ENCODE measurements around the gene MUC22.
"Not testable (repeated sequence)": the region's sequence is repeated elsewhere in the genome, so short reads cannot be mapped to it uniquely, and the experiment has no call there.

MUC22 gene

DNA sequence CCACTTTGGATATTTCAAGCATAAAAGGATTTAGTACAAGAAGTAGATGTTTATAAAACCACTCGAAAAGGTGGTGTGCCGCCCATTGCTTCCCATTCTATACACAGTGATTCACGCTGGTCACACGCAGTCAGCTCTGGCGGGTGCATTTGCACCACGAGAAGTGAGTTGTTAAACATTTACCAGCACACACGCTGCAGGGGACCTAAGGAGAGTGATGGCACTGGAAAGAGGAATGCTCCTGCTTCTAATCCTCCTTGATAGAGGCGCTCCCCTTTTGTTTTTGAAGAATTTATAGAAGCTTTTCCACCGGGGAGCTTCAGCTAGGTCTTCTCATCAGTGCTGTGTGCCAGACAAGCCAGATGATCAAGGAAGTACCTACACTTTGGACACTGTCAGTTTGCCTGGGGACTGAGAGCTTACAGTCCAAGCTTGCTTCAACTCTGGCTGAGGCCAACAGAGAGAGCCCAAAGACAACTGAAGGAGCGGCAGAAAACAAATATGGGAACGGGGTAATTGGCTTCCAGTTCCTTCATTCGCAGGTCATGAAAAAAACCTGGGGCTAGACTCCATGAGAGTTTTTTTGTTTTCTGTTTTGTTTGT lies 31.2 kb downstream of the MUC22 start:
- DNase-seq = no peak

DNA sequence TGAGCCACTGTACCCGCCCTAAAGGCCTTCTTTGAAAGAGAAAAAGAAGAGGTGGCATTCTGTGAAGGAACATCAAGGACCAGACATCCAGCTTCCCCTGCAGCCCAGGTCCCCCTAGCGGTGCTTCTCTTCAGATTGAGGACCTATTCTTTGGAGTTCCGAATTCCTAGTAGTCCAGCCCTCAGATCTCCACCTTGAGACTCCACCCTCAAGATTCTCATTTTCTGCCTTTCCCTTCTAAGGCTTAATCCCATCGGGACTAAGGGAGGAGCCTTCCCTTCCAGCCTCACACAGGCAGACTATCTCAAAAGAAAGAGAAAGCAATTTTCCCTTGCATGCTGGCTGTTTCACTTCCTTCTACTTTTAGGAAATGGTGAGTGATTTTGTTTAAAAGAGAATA lies 32.5 kb downstream of the MUC22 start:
- peak; percentile 75 for DNase-seq

DNA sequence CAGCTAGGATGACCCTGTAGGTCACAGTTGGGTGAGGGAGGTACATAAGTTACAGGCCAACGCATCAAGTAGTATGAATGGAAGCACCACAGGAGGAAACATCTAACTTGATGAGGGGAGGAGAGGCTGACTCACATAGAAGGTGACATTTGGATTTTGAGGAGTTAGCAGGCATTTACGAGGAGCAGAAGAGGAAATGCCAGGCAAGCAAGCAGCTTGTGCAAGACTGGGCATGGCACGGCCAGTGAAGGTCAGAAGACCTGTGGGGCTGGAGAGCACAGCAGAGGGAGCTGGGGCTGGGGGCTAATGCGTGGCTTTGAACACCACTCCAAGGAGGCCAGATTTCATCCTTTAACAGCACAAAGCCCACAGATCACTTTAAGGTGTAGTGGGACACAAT lies 37.8 kb downstream of the MUC22 start:
- DNase-seq = peak; percentile 19

DNA sequence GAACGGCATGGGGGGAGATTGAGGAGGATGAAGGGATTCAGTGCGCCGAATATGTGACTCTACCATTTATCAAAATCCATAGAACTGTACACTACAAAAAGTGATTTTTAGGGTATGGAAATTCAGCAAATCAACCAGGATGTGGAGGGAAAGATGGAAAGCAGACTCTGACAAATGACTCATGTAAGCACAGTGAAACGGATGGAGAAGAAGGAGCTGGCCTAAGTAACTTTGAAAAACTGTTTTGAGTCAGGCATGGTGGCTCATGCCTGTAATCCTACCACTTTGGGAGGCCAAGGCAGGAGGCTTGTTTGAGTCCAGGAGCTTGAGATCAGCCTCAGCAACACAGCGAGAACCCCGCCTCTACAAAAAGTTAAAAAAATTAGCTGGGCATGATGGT lies 39.2 kb downstream of the MUC22 start:
- DNase-seq = peak; percentile 24

DNA sequence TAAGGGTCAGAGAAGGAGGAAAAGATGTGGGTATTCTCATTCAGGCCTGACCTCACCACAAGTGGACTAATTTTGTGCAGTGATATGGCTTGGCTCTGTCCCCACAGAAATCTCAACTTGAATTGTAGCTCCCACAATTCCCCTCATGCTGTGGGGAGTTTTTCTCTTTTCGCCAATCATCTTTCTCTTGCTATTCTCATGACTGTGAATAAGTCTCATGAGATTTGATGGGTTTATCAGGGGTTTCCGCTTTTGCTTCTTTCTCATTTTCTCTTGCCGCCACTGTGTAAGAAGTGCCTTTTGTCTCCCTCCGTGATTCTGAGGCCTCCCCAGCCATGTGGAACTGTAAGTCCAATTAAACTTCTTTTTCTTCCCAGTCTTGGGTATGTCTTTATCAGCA lies 42.9 kb downstream of the MUC22 start:
- DNase-seq = not testable (repeated sequence)

DNA sequence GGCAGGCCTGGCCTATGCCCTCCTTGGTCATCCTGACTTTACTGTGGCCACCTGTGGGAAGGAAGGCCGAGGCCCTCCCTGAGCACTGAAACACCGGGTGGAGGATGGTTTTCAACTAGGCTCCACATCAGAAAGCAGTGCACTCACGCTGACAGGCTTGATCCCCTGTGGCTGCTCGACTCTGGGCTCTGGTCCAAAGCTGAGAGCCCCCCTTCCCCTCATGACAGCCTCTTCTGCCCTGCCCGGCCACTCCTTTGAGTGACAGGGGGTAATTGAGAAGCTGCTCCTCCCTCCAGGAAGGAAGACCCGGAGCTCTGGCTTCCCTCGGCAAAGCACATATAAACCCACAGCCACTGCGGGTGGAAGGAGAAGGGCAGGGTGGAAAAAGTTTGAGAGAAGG lies 43.6 kb downstream of the MUC22 start:
- no peak for DNase-seq

DNA sequence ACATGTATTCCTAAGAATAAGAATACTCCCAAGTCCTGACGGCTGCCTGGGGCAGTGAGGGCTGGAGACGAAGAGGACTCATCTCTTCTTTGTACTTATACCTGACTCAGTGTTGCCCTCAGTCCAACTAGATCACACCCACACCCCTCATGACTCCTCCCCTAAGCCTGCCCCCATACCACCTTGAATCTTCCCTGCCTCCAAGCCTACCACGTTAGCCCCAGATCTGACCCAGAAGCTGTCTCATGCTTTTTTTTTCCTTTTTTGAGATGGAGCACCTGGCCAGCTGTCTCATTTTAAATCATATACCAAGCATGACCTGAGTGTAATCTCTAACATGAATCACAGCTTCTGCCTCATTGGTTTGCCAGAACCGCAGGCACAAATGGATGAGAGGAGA lies 45.2 kb downstream of the MUC22 start:
- DNase-seq = no peak

DNA sequence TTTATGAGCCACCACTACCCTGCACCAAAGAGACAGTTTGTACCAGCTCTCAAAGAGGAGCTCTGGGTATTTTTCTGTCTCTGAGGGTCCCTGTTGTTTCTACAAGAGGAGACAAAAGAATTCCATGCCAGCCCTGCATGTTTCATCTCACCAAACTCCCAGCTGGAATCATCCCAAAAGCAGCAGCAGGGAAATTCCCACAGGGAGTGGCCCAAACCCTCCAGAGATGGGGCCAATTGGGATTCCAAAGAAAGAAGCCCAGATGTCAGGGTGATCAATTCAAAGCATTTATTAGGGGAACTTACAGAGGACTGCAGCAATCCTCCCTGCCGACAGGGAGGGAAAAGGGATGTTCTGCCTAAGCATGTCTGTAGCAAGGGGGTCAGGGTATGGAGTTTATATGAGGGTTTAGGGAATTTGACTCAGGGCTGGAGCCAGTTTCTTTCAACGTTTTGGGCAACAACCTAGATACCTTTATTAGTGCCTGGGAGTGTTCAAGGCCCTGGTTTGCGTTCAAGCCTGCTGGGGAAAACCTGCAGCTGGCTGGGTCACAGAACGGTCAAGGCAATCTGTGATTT lies 47.2 kb downstream of the MUC22 start:
- peak; percentile 81 for DNase-seq

DNA sequence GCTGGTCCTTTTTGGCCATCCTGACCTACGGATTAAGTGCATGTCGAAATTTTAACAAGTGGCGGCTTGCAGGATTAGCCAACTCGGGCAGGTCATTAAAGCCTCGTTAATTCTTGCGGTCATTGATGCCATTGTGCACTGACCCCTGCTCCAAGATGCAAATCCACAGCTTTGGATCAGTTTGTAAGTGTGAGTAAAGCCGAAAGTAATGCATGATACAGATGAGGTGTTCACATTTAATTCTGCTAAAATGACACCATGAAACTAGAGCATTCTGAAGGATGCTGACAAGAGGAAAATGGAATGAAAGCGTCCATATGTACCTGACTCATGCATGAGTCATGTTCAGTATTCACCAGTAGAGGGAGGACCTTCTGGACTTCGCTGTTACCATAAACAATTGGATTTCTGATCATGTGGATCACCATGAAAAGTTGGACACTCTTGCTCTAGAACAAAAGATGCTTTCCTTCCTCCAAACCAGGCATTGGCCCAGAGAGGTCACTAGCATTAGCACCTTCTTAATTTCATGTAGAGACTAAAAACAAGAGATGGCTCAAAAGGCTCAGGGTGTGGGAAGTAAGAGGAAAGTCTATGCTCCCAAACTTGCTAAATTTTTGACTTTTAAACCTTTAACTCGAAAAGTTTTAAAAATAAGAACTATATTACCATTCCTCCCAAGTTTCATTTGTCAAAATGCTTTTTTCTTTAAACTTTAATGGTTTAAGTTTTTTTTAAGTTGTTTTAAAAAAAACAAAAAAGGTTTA lies 48.0 kb downstream of the MUC22 start:
- DNase-seq = peak; percentile 93

DNA sequence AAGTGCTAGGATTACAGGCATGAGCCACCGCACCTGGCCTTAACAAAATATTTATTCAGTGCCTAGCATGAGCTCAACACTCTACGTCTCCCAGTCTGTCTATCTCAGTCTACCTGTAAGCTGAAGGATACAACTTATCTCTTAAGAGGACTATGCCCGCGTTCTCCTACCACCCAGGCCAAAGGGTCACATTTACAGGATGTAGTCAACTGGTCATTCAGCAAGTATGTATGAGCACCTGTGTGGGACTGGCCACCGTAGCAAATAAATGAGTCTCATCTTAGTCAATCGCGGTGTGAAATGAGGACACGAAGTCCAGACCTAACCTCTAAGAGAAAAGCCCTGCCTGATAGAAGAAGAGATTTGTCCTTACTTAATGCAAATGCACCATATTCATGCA lies 49.9 kb downstream of the MUC22 start:
- DNase-seq = no peak

DNA sequence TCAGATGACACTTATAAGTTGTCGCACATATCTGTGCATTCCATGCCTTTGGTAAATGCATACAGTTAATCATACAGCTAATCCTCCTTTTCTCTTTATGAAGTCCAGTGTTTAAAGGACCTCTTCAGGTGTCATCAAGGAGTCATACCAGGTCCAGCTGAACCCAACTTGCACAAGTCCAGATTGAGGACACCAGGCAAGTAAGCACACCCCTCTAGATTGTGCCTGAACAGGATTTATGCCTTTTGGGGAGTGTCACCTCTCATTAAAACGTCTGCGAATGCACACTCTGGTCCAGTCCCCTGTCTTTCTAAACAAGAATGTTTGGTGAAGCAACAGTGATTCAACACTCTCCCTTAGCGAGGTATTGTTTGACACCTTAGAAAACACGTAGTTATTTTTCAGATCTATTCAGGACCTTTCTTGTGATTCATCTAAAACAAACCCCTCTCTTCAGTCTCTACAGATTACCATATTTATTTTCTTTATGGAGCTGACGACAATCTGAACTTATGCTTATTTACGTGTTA lies 53.7 kb downstream of the MUC22 start:
- DNase-seq = no peak

DNA sequence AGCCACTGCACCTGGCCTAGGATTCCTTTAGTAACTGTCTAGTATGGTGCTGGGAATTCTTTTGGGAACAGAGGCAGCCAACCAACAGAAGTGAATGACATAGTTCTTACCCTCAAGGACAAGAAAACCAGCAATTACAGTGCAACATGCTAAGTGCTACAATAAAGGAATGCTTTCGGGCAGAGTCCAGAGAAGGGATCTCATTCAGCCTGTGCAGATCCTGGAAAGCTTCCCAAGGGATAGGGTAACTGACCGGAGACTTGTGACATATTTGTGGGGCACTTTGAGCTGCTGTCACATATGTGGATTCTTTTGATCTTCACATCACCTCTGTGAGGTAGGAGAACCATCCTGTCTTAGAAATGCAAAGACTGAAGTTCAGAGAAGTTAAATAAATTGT lies 55.3 kb downstream of the MUC22 start:
- DNase-seq = no peak

DNA sequence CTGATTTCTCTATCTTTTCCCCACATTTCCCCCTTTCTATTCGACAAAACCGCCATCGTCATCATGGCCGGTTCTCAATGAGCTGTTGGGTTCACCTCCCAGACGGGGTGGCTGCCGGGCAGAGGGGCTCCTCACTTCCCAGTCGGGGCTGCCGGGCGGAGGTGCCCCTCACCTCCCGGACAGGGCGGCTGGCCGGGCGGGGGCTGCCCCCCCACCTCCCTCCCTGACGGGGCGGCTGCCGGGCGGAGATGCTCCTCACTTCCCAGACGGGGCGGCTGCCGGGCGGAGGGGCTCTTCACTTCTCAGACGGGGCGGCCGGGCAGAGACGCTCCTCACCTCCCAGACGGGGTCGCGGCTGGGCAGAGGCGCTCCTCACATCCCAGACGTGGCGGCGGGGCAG lies 56.8 kb downstream of the MUC22 start:
- DNase-seq = not testable (repeated sequence)

DNA sequence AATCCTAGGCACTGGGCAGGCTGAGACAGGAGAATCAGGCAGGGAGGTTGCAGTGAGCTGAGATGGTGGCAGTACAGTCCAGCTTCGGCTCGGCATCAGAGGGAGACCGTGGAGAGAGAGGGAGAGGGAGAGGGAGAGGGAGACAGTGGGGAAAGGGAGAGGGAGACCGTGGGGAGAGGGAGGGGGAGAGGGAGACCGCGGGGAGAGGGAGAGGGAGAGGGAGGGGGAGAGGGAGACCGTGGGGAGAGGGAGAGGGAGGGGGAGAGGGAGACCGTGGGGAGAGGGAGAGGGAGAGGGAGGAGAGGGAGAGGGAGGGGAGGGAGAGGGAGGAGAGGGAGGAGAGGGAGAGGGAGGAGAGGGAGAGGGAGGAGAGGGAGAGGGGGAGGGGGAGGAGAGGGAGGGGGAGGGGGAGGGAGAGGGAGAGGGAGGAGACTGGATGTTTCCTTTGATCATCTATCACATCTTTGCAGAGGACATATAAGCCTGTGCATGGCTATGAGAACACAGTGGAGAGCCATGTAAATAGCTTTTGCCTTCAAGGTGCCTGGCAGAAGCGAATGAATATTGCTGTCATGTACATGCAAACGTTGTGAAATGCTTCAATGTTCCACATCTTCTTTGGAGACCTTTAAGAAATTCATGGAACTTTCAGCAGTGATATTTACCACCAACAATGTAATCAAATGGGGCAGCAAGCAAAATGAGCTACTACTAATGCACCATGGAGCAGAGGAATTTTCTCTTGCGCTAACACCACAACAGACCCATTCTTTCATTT lies 57.8 kb downstream of the MUC22 start:
- DNase-seq = not testable (repeated sequence)

DNA sequence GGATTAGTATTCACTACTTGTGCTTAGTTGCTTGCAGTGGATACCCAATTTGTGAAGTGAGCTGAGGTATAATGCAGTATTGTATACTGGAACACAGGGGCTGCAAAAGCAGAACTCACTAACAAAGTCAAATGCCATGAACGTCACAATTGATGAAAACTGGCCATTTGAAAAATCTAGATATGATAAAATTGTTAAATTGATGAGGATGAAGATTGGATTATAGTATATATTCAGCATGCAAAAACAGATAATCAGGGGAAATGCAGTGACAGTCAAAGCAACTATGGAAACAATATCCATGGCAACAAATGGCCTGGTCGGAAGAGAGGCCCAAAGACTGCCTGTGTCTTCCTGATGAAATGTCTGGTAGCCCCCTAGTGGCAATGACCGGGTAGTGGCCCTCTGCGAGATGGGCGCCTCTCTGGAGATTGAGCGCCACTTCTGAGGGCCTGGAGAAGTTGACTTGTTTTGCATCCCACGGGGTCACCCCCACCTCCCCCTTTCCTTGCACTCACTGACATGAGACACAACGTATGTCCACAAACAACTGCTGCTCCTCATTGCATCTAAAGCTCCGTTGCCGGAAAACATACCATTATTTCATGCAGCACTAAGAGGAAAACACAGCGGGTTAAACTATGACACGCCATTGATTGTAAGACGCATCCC lies 58.5 kb downstream of the MUC22 start:
- peak; percentile 79 for DNase-seq

DNA sequence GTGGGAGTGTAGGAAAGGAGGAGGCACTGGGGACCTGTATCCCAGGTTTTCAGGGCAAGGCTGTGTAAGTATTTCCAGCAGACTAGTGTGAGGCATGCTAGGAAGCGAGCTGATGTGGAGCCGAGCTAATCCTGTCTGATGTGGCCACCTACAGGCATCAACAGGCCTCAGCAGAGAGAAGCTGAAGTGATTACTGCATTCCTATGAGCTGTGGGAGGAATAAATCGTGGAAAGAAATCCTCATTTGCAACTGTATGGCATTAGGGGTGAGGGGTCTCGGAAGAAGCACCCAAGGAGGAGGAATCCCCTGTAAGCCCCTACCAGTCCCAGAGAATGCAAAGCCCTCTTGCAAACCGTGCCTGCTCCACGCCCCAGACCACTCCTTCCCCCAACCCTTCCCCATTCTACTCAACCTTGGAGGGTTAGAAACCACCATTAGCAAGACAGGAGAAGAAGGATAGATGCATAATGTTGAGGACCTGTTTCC lies 60.5 kb downstream of the MUC22 start:
- DNase-seq = peak; percentile 72

DNA sequence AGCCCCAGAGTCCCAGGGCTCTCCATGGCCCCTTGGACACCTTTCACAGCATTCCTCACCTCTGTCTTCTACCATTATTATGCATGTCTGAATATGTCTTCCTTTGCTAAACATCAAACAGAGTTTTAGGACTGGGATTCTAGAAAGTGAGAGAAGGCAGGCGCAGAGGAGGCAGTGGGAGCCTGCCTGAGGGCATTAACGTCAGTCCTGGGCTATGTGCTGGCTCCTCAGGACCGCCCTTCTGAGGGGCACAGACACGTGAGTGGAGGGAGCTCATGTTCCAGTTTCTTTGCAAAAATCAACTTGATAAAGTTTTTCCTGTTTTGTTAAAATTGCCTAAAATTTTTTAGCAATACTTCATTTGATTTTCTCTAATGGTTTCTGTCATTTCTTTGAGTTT lies 64.1 kb downstream of the MUC22 start:
- peak; percentile 44 for DNase-seq

DNA sequence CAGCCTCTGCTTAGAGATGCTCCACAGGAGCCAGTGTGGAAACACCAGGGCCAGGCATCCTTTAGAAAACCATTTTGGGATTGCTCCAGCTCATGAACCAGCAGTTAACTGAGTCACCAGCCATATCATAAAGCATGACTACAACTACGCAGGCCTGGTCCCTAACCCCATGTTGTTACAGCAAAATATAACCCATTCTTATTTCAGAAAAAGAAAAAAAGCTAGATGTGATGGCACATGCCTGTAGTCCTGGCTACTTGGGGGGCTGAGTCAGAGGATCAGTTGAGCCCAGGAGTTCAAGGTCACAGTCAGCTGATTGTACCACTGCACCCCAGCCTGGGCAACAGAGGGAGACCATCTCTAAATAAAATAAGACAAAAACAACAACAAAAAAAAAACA lies 65.3 kb downstream of the MUC22 start:
- DNase-seq = peak; percentile 78

DNA sequence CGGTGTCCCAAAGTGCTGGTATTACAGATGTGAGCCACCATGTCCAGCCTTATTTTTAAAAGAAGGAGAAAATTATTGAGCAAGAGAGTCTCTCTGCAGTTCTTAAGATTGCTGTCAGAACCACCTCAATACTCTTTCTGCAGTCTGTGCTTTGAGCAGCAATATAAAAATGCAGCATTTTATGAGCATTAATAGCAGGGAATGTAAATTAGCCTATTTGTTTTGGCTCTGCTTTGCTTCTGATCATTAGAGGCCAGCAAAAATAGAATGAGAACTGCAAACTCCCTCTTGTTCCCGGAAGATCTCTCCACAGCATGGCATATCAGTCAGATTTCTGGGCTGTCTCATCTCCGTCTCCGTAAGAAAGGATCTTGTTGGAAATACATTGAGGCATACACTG lies 66.3 kb downstream of the MUC22 start:
- DNase-seq = no peak

DNA sequence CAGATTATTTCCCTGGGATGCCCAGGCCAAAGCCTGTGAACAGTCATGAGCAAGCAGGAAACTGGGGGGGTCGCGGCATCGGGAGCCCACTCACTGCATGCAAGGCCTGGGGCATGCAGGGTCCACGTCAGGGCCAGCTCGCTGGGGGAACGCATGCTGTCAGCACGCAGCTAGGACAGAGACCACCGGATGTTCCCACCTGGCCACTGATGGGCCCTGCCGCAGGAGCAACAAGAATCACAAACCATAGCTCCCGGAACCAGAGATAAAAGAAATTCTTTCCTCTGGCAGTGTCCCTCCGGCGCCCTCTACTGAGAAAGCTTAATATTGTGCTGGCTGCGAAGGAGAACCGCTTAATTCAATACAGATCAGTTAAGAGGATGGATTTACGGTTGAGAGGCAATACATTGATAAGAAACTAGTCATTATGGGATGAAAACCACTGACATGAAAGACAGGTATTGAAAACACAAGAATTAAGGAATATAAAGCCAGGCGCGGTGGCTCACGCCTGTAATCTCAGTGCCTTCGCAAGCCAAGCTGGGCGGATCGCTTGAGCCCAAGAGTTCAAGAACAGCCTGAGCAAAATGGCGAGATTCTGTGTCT lies 69.5 kb downstream of the MUC22 start:
- peak; percentile 71 for DNase-seq

DNA sequence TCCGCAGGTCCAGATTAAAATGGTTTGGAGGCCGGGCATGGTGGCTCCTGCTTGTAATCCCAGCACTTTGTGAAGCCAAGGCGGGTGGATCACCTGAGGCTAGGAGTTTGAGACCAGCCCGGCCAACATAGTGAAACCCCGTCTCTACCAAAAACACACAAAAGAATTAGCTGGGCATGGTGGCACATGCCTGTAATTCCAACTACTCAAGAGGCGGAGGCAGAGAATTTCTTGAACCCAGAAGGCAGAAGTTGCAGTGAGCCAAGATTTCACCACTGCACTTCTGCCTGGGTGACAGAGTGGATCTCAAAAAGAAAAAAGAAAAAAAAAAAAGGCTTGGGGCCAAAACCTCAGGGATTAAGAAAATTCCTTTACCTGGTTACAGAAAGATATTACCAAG lies 71.6 kb downstream of the MUC22 start:
- DNase-seq = no peak

DNA sequence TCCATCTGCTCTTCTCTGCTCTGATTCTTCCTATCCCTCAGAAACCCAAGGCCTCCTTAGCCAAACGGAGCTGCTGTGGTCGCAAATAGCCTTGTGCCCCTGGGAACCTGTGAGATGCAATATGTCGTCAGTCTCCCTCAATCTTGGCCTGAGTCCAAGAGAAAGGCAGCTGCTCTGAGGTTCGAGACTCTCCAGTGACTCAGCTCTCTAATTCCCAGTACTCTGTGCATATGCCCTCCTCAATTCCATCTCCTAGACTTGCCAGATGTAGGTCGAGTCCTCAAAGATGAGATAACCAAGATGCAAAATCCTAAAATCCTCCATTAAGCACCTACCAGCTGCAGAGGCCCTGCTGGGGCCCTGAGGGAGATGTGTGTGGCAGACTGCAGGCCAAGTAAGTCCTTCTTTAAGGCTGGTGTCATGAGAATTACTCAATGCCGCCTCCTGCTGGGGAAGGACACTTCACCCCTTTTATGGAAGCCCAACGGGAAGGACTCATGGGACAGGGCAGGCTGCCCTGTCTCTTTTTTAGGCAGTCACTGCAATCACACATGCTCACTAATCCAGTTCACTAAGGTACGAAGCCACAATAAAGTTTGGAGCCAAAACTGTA lies 73.6 kb downstream of the MUC22 start:
- DNase-seq = peak; percentile 72
